ENCODE results near the gene PARD3. TPM values are rescaled to one million over a fixed set of nuclear protein-coding genes. Genes with fewer than 3 reads are reported as not detected.
A peak's percentile ranks its signal among the peaks of the same experiment; 100 is the strongest.

The PARD3 gene
- total RNA-seq, 1 donor from 2014 or later = 37.5 TPM

DNA sequence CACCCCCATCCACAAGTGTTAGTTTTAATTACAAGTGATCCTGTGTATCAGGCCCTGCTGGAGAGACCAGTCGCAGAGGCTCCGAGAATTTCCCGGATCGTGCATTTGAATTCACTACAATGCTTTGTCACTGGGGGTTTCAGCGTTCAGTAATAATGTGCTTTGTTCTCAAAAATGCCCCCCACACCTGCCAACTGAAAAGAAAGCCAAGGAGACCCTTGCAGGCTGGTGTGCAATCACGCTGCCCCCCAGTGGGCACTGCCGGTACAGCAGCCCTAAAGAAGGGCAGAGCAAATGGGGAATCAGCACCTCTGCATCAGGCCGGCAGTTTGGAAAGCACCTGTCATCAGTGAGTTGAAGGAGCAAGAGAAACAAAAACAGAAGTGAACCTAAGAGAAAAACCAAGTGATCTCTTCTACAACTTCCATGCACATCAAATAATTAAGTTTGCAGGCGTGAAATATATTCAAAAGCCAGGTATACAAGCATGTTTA is 177.6 kb downstream of the PARD3 start:
- peak in 1 of 2 donors; percentile 78 for DNase-seq (ENCODE audit: low spot score in 2 of 2)
- H3K9me3 ChIP-seq = no peaks in the 10 kb centered on the region
- TF ChIP-seq, protein P1, sequence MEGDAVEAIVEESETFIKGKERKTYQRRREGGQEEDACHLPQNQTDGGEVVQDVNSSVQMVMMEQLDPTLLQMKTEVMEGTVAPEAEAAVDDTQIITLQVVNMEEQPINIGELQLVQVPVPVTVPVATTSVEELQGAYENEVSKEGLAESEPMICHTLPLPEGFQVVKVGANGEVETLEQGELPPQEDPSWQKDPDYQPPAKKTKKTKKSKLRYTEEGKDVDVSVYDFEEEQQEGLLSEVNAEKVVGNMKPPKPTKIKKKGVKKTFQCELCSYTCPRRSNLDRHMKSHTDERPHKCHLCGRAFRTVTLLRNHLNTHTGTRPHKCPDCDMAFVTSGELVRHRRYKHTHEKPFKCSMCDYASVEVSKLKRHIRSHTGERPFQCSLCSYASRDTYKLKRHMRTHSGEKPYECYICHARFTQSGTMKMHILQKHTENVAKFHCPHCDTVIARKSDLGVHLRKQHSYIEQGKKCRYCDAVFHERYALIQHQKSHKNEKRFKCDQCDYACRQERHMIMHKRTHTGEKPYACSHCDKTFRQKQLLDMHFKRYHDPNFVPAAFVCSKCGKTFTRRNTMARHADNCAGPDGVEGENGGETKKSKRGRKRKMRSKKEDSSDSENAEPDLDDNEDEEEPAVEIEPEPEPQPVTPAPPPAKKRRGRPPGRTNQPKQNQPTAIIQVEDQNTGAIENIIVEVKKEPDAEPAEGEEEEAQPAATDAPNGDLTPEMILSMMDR (IDR thresholded peaks at IDR 0.05) = peak; percentile 86 to 96 (median 95)
- H3K27ac ChIP-seq = no peak overlapping the region
- H3K4me3 ChIP-seq = no peak overlapping the region
- no peaks in the 10 kb centered on the region for H3K27me3 ChIP-seq
- intact Hi-C loops (cut with DNase I) = loop anchor here (5.0 to 10.0 kb wide), 2 partner anchors 110 to 203 kb away; no protein-coding TSS in a partner anchor
- H3K36me3 ChIP-seq = no peaks in the 10 kb centered on the region
- peaks cover 0 to 11% of the 10 kb centered on the region in 2 donors for H3K4me1 ChIP-seq

DNA sequence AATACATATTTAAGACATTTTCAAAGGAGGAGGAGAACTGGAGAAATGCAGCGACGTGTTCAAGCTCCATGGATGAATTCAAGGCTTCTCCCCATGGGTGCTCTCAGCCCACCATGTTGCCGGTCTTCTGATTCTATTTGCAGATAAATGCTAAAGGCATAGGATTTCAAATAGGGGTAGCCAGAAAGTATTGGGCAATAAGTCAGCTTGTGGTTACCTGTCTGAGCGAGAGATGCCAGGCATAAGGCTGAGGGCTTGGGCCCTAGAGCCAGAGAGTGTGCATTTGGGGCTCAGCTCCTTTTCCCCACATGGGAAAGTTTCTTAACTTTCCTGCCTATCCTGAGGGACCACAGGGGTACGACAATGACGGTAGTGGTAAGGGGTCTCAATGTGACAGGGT is 180.0 kb downstream of the PARD3 start:
- Histone ChIP-seq H3K27me3 (no peaks in the 10 kb centered on the region), H3K4me1 (peaks cover 0 to 11% of the 10 kb centered on the region in 2 donors), H3K27ac (no peak overlapping the region), H3K4me3 (no peak overlapping the region), H3K9me3 (no peaks in the 10 kb centered on the region), H3K36me3 (no peaks in the 10 kb centered on the region)
- TF ChIP-seq, protein P1 (IDR thresholded peaks at IDR 0.05) = no peak
- intact Hi-C loops (cut with DNase I) = loop anchor here (5.0 to 10.0 kb wide), 2 partner anchors 108 to 200 kb away; no protein-coding TSS in a partner anchor
- DNase-seq (ENCODE audit: low spot score in 2 of 2) = no peak

DNA sequence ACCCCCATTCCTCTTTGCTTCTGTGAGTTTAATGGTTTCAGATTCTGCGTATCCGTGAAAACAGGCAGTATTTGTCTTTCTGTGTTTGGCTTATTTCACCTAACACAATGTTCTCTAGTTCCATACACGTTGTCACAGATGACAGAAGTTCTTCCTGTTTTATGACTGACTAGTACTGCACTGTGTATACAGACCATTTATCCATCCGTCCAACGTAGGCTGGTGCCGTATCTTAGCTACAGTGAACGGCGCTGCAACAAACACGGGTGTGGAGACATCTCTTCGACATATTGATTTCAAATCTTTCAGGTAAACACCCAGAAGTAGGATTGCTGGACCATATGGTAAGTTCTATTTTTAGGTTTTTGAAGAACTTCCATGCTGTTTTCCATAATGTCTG is 181.7 kb downstream of the PARD3 start:
- intact Hi-C loops (cut with DNase I) = loop anchor here (10.0 kb wide), 1 partner anchor 199 kb away; no protein-coding TSS in a partner anchor

DNA sequence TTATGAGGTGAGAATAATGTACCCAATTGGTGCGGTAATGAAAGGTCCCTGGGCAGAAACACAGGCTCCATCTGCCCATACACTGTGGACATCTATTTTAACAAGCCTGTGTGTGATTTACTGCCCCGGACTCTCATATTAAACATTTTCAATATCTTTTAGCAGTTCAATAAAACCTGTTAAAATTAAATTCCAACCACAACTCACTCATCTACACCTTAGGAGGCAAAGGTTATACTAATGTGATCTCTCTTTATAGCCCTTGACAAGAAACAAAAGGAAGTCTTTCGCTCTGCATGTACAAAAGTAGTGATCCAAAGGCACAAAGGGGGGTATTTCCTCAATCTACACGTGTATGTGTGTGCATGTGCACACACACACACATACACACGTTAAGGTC is 186.0 kb downstream of the PARD3 start:
- intact Hi-C loops (cut with DNase I) = no loop called here
- H3K9me3 ChIP-seq = no peaks in the 10 kb centered on the region
- H3K27me3 ChIP-seq = no peaks in the 10 kb centered on the region
- no peak overlapping the region for H3K4me3 ChIP-seq
- H3K4me1 ChIP-seq = no peaks in the 10 kb centered on the region
- no peaks in the 10 kb centered on the region for H3K36me3 ChIP-seq
- H3K27ac ChIP-seq = no peak overlapping the region
- DNase-seq (ENCODE audit: low spot score in 2 of 2) = no peak
- TF ChIP-seq, protein P1 (IDR thresholded peaks at IDR 0.05) = no peak

More for the DNA sequence above, 181.7 kb downstream of the PARD3 start:
- Histone ChIP-seq H3K36me3 (no peaks in the 10 kb centered on the region), H3K9me3 (no peaks in the 10 kb centered on the region), H3K27ac (no peak overlapping the region), H3K4me1 (peaks cover 0 to 11% of the 10 kb centered on the region in 2 donors), H3K27me3 (no peaks in the 10 kb centered on the region), H3K4me3 (no peak overlapping the region)
- TF ChIP-seq, protein P1 (IDR thresholded peaks at IDR 0.05) = no peak
- no peak for DNase-seq (ENCODE audit: low spot score in 2 of 2)

DNA sequence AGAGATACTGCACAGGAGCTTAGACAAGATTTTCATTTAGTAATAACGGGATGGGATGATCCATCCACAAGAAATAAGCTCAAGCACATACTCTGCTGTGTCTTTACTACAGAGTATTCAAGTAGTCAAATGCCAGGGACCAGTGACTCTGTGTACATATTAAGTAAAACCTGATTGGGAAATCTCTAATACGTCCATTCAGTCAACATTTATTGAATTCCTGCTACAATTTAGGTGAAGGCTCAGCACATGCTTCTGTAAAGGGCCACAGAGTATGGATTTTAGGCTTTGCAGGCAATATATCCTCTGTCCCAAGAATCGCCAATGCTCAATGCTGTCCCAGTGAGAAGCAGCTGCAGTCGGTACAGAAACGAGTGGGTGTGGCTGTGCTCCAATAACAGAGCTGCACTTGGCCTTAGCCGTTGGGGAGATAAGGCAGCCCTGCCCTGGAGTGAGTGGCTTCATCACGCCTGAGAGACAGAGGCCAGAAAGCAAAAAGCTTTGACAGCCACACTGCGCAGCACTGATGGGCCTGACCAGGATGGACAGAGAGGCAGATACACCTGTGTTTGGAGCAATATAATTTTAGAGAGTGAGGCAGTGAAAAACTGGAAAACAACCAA is 186.8 kb downstream of the PARD3 start:
- Histone ChIP-seq H3K9me3 (no peaks in the 10 kb centered on the region), H3K27me3 (no peaks in the 10 kb centered on the region), H3K4me3 (no peak overlapping the region), H3K4me1 (no peaks in the 10 kb centered on the region), H3K27ac (no peak overlapping the region), H3K36me3 (no peaks in the 10 kb centered on the region)
- peak in 1 of 2 donors; percentile 67 for DNase-seq (ENCODE audit: low spot score in 2 of 2)
- intact Hi-C loops (cut with DNase I) = no loop called here
- TF ChIP-seq, protein P1 (IDR thresholded peaks at IDR 0.05) = no peak
